NB4 (cell line): ENCODE measurements around the gene ARHGEF10L.

Experiments
- POLR2A ChIP-seq: IDR thresholded peaks from 2 replicates; pipeline ENCODE4 v1.6.1; 2011; ENCODE audit warnings: mild to moderate bottlenecking; ENCODE audit not compliant: insufficient read length; ENCODE audit errors: extremely low read depth
- TF ChIP-seq, protein P1 (sequence below): IDR thresholded peaks from one replicate; pipeline ENCODE4 v1.5.1; 2012; ENCODE audit warnings: low read depth, low read length

DNA sequence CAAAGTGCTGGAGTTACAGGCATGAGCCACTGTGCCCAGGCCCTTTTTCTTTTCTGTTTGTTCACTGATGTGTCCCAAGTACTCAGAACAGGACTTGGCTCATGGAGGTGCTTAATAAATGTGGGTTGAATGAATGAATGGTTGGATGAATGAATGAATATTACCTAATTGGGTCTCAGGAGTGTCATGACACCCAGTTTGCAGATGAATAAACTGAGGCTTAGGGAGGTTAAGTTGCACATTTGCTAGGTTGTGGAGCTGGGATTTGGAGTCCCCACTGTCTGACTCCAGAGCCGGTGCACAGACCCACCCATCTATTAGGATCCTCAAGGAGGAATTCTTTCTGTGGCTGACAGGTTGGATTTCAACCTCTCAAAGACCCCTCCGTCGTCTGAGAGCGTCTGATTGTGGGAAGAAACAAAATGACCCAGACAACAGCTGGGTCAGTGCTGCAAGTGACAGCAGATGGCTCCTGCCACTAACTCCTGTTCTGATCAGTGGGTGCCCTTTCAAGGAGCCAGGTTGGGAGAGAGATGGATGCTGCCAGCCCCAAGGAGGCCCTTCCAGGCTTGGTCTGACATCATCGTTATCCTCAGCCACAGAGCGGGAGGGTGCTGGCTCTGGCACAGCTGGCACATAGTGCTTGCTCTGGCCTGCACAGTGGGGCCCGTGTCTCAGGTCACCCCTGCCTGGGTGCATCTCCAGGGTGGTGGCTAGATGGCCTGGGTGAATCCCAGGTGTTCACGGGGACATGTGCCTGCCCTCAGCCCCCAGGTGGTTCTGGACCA, 24.2 kb downstream of the ARHGEF10L start:
- TF ChIP-seq POLR2A = no peak
- TF ChIP-seq, protein P1, sequence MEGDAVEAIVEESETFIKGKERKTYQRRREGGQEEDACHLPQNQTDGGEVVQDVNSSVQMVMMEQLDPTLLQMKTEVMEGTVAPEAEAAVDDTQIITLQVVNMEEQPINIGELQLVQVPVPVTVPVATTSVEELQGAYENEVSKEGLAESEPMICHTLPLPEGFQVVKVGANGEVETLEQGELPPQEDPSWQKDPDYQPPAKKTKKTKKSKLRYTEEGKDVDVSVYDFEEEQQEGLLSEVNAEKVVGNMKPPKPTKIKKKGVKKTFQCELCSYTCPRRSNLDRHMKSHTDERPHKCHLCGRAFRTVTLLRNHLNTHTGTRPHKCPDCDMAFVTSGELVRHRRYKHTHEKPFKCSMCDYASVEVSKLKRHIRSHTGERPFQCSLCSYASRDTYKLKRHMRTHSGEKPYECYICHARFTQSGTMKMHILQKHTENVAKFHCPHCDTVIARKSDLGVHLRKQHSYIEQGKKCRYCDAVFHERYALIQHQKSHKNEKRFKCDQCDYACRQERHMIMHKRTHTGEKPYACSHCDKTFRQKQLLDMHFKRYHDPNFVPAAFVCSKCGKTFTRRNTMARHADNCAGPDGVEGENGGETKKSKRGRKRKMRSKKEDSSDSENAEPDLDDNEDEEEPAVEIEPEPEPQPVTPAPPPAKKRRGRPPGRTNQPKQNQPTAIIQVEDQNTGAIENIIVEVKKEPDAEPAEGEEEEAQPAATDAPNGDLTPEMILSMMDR = no peak
